Measurements from ENCODE around the gene GPN3. TPM values are rescaled to one million over a fixed set of nuclear protein-coding genes. Genes with fewer than 3 reads are reported as not detected.

The GPN3 gene
- total RNA-seq, 1 donor = 27.4 TPM

DNA sequence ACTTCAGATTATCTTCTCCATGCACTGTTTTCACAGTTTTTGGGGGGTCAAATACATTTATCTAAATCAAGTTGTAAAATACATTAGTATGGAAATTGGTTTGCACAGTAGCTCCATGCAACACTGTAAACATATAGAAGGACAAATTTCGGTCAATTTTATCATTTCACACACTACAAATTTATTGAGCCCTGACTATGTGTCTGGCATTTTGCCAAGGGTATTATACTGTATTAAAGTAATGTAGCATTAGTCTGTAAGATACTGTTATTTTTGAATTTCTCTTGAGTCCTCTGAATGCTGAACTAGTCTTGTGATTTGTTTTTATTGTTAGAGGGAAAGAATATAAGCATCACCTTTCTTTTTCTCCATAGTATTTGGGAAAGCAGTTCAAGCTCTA is 35.4 kb upstream of the GPN3 start:
- H3K4me3 ChIP-seq (ENCODE audit: low read depth, low read length) = no peak overlapping the region
- TF ChIP-seq, protein P1, sequence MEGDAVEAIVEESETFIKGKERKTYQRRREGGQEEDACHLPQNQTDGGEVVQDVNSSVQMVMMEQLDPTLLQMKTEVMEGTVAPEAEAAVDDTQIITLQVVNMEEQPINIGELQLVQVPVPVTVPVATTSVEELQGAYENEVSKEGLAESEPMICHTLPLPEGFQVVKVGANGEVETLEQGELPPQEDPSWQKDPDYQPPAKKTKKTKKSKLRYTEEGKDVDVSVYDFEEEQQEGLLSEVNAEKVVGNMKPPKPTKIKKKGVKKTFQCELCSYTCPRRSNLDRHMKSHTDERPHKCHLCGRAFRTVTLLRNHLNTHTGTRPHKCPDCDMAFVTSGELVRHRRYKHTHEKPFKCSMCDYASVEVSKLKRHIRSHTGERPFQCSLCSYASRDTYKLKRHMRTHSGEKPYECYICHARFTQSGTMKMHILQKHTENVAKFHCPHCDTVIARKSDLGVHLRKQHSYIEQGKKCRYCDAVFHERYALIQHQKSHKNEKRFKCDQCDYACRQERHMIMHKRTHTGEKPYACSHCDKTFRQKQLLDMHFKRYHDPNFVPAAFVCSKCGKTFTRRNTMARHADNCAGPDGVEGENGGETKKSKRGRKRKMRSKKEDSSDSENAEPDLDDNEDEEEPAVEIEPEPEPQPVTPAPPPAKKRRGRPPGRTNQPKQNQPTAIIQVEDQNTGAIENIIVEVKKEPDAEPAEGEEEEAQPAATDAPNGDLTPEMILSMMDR (IDR thresholded peaks at IDR 0.05; ENCODE audit: insufficient read depth, low read length) = no peak
- no peak for DNase-seq (ENCODE audit: low read depth)

DNA sequence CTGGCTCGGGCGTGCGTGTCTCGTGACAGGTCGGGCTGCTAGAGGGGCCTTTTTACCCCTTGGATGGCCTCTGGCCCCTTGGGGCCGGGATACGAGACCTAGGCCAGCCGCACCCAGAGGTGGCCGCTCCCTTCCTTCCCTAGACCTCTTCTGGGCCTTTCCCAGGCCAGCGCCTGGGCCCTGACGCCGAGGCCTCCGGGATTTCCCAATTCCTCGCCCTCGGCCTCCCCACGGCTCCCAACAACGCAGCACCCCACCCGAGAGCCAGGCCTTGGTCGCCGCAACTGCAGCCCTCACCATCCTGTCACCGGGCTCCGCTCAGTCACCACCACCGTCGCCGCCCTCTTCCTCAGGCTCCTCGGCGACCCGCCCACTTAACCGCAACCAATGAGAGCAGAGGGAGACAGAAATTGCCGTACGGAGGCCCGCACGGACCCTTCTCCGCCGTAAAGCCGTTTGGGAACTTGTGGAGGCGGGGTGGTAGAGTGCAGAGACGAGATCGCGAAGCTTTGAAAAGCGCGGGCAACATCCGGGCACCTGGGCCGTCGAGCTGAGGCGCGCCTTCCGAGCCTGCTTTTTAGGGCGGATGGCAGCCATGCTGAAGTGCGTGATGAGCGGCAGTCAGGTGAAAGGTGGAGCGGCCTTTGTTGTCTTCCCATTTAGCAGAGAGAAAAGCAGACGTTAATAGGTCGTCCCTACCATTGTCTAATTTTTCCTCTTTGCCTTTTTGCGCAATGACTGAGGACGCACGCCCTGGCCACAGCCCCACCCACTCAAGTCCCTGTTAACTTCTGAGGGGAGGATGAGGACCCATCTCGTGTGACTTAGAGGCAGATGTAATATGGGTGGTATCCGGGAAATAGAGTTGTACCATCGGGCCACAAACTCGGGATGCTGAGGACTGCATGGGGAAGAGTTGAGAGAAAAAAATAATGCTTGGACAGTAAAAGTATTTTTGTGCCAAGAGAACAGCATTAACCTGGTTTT is 34.0 kb upstream of the GPN3 start, which contains the start of the genes RAD9B and VPS29:
Gene RAD9B, plus strand, starts transcription at position 580 of the 987 bp plus-strand sequence. Its CDS starts 7 bp downstream, at position 587.
Gene VPS29, minus strand, starts transcription at position 360 of the 987 bp plus-strand sequence. Its CDS starts 60 bp downstream, at position 300.
- H3K4me3 ChIP-seq (ENCODE audit: low read depth, low read length) = peak within 1 kb of the TSS; percentile 90
- DNase-seq (ENCODE audit: low read depth) = peak; percentile 98
- TF ChIP-seq, protein P1 (IDR thresholded peaks at IDR 0.05; ENCODE audit: insufficient read depth, low read length) = no peak

DNA sequence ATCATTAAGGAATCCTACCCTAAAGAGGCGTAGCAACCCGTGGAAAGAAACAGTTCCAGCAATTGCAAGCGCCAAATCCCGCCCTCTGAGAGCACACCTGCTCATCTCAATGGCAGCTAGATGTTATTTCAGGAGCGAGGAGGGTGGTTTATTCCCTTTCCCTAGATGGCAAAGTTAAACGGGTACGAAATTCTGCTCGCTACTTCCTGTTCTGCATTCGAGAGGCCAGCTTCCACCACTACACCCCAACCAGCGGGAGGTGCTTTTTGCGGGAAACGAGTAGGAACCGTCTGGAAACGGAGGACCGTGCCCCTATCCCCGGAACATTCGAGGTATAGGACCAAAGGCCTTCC is 33.3 kb upstream of the GPN3 start:
- TF ChIP-seq, protein P1 (IDR thresholded peaks at IDR 0.05; ENCODE audit: insufficient read depth, low read length) = no peak
- peak; percentile 28 for DNase-seq (ENCODE audit: low read depth)

DNA sequence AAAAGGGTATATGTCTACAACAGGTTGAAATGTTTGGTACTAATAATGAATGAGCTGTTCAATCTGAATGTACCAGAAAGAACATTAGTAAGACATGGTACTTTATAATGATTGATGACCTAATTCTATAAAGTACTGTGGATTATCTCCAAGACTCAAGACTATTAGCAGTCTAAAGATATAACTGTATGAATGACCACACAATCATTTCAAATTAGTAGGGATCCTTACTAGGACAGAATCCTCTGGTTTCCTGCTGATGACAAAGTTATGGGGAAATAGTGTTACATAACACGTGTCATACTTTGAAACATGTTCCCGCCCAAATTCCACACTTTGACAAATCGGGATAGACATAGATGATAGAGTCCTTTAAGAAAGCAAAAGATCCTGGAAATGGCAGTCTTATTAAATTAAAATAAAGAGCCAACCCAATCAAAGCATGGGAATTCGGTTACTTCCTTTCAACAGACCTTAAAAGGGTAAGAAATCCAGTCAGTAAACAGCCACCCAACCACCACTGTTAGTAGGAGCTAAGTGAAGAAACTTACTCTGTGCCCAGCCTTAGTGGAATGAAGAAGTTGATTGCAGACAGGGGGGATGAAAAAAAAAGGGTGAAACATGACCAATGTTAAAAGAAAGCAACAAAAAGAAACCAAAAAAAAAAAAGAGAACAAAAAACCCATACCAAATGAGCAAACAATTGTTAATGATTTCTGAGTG is 31.1 kb upstream of the GPN3 start:
- peak; percentile 30 for DNase-seq (ENCODE audit: low read depth)
- no peak overlapping the region for H3K4me3 ChIP-seq (ENCODE audit: low read depth, low read length)
- TF ChIP-seq, protein P1 (IDR thresholded peaks at IDR 0.05; ENCODE audit: insufficient read depth, low read length) = no peak

More for the DNA sequence above, 33.3 kb upstream of the GPN3 start:
- peak overlapping the region; percentile 90 for H3K4me3 ChIP-seq (ENCODE audit: low read depth, low read length)

DNA sequence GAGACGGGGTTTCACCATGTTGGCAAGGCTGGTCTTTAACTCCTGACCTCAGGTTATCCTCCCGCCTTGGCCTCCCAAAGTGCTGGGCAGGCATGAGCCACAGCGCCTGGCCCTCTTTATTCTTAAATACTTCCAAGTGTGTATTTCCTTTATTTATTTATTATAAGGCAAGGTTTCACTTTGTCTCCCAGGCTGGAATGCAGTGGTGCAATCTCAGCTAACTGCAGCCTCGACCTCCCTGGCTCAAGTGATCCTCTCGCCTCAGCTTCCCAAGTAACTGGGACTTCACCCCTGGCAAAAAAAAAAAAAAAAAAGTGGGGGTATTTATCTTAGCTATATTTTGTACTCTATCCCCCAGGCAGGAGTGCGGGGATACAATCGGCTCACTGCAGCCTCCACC is 7.4 kb upstream of the GPN3 start:
- H3K4me3 ChIP-seq (ENCODE audit: low read depth, low read length) = no peak overlapping the region
- DNase-seq (ENCODE audit: low read depth) = no peak
- TF ChIP-seq, protein P1 (IDR thresholded peaks at IDR 0.05; ENCODE audit: insufficient read depth, low read length) = no peak

DNA sequence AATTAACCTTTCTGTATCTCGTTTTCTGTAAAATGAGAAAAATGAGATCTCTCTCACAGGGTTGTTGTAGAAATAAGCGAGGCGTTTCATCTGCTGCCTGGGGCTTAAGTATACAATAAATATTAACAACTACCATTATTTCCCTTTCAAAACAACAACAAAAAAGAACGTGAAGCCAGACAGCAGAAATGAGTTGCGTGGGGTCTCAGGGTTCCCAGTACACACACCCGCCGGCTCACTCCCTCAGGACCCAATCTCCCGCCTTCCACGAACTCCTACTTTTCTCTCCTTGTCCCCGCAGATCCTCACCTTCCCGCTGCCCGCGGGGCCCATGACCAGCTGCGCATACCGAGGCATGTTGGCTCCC is 227 bp downstream of the GPN3 start:
- TF ChIP-seq, protein P1 (IDR thresholded peaks at IDR 0.05; ENCODE audit: insufficient read depth, low read length) = no peak
- DNase-seq (ENCODE audit: low read depth) = no peak
- H3K4me3 ChIP-seq (ENCODE audit: low read depth, low read length) = peak overlapping the region; percentile 94

Data from fibroblast of the aortic adventitia (primary cell).